ENCODE measurements around the gene MDM2.

DNA sequence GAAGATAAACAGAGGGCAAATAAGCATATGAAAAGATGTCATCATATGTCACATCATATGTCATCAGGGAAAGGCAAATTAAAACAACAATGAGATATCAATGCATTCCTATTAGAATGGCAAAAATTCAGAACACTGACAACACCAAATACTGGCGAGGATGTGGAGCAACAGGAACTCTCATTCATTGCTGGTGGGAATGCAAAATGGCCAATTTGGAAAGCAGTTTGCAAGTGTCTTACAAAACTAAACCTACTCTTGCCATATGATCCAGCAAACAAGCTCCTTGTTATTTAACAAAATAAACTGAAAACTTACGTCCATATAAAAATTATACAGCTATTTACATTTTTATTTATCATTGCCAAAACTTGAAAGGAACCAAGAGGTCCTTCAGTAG is 92.3 kb downstream of the MDM2 start:
- no peak for TF ChIP-seq POLR2A (IDR thresholded peaks at IDR 0.05)
- TF ChIP-seq, protein P1, sequence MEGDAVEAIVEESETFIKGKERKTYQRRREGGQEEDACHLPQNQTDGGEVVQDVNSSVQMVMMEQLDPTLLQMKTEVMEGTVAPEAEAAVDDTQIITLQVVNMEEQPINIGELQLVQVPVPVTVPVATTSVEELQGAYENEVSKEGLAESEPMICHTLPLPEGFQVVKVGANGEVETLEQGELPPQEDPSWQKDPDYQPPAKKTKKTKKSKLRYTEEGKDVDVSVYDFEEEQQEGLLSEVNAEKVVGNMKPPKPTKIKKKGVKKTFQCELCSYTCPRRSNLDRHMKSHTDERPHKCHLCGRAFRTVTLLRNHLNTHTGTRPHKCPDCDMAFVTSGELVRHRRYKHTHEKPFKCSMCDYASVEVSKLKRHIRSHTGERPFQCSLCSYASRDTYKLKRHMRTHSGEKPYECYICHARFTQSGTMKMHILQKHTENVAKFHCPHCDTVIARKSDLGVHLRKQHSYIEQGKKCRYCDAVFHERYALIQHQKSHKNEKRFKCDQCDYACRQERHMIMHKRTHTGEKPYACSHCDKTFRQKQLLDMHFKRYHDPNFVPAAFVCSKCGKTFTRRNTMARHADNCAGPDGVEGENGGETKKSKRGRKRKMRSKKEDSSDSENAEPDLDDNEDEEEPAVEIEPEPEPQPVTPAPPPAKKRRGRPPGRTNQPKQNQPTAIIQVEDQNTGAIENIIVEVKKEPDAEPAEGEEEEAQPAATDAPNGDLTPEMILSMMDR (IDR thresholded peaks at IDR 0.05): no peak

Data from heart left ventricle (tissue), 13 donors.